HEK293T (cell line): Measurements from ENCODE around the gene ANO7.

Source experiments
- ARNT ChIP-seq: fragments of 450-650 bp; IDR thresholded peaks from 2 replicates; pipeline ENCODE4 v1.6.1; 2017; ENCODE audit warnings: mild to moderate bottlenecking
- BHLHE40 ChIP-seq: fragments of 450-650 bp; IDR thresholded peaks from 2 replicates; pipeline ENCODE4 v1.6.1; 2016; ENCODE audit warnings: mild to moderate bottlenecking, moderate library complexity, borderline replicate concordance
- ELF4 ChIP-seq: fragments of 450-650 bp; IDR thresholded peaks from 2 replicates; pipeline ENCODE4 v1.6.1; 2017; ENCODE audit warnings: antibody characterized with exemption
- FOXA1 ChIP-seq: fragments of 450-650 bp; IDR thresholded peaks from 2 replicates; pipeline ENCODE4 v1.6.1; 2016; ENCODE audit warnings: mild to moderate bottlenecking
- PKNOX1 ChIP-seq: fragments of 450-650 bp; IDR thresholded peaks from 2 replicates; pipeline ENCODE4 v1.6.1; 2016
- ZNF384 ChIP-seq: fragments of 450-650 bp; IDR thresholded peaks from 2 replicates; pipeline ENCODE4 v1.6.1; 2016

GRCh38 chr2:241219856-241220356, 31.4 kb downstream of the ANO7 start:
- no peak for TF ChIP-seq ELF4
- TF ChIP-seq ARNT = no peak
- TF ChIP-seq FOXA1 = no peak
- no peak for TF ChIP-seq BHLHE40
- TF ChIP-seq ZNF384 = no peak
- TF ChIP-seq PKNOX1 = no peak
